ENCODE measurements around the gene BACH1. TPM values are rescaled to one million over a fixed set of nuclear protein-coding genes. Genes with fewer than 3 reads are reported as not detected.

Gene BACH1
- total RNA-seq, 1 experiment from 2014 or later = 48.7 TPM

- H3K27ac Mint-ChIP-seq = peak overlapping the region; percentile 47
- H3K4me1 Mint-ChIP-seq = peaks cover 55% of the 10 kb centered on the region
- H3K4me3 Mint-ChIP-seq = no peak overlapping the region
- no peaks in the 10 kb centered on the region for H3K9me3 Mint-ChIP-seq
- H3K27me3 Mint-ChIP-seq (ENCODE audit: low read depth) = no peaks in the 10 kb centered on the region
- DNase-seq (ENCODE audit: low spot score) (no peak), ATAC-seq (no peak)
- no peak for TF ChIP-seq IRF2 (CRISPR knock-in tag; IDR thresholded peaks at IDR 0.05; ENCODE audit: borderline replicate concordance, low read depth)
- TF ChIP-seq, protein P1, sequence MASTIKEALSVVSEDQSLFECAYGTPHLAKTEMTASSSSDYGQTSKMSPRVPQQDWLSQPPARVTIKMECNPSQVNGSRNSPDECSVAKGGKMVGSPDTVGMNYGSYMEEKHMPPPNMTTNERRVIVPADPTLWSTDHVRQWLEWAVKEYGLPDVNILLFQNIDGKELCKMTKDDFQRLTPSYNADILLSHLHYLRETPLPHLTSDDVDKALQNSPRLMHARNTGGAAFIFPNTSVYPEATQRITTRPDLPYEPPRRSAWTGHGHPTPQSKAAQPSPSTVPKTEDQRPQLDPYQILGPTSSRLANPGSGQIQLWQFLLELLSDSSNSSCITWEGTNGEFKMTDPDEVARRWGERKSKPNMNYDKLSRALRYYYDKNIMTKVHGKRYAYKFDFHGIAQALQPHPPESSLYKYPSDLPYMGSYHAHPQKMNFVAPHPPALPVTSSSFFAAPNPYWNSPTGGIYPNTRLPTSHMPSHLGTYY (CRISPR knock-in tag; IDR thresholded peaks at IDR 0.05) = no peak
- no peak for TF ChIP-seq TP53 (CRISPR knock-in tag; IDR thresholded peaks at IDR 0.05)
- TF ChIP-seq FOXP4 (CRISPR knock-in tag; IDR thresholded peaks at IDR 0.05) = no peak
- TF ChIP-seq MXD4 (CRISPR knock-in tag; IDR thresholded peaks at IDR 0.05; ENCODE audit: borderline replicate concordance) = no peak
- TF ChIP-seq SP1 (CRISPR knock-in tag; conservative IDR thresholded peaks at IDR 0.05) = no peak
- TF ChIP-seq JUN (CRISPR knock-in tag; IDR thresholded peaks at IDR 0.05) = no peak
- TF ChIP-seq ZNF138 (CRISPR knock-in tag; conservative IDR thresholded peaks at IDR 0.05) = no peak
- no peak for TF ChIP-seq GRHL2 (CRISPR knock-in tag; IDR thresholded peaks at IDR 0.05; ENCODE audit: insufficient replicate concordance, severe bottlenecking)
- TF ChIP-seq, protein P2, sequence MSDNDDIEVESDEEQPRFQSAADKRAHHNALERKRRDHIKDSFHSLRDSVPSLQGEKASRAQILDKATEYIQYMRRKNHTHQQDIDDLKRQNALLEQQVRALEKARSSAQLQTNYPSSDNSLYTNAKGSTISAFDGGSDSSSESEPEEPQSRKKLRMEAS (CRISPR knock-in tag; IDR thresholded peaks at IDR 0.05) = no peak
- no peak for TF ChIP-seq GTF2I (CRISPR knock-in tag; conservative IDR thresholded peaks at IDR 0.05)
- TF ChIP-seq PREB (CRISPR knock-in tag; IDR thresholded peaks at IDR 0.05; ENCODE audit: borderline replicate concordance) = no peak
- no peak for TF ChIP-seq MYBL2 (CRISPR knock-in tag; IDR thresholded peaks at IDR 0.05)
- no peak for TF ChIP-seq ZBTB43 (CRISPR knock-in tag; IDR thresholded peaks at IDR 0.05)
- TF ChIP-seq KAT7 (CRISPR knock-in tag; IDR thresholded peaks at IDR 0.05; ENCODE audit: borderline replicate concordance) = no peak
- TF ChIP-seq USF1 (CRISPR knock-in tag; IDR thresholded peaks at IDR 0.05) = no peak
- no peak for TF ChIP-seq ZNF232 (CRISPR knock-in tag; IDR thresholded peaks at IDR 0.05)
- no peak for TF ChIP-seq CTCF (IDR thresholded peaks at IDR 0.05)
- no peak for TF ChIP-seq EMX1 (CRISPR knock-in tag; IDR thresholded peaks at IDR 0.05)
- TF ChIP-seq NR1H2 (CRISPR knock-in tag; IDR thresholded peaks at IDR 0.05) = no peak
- ChIA-PET POLR2A (no interaction called here), CTCF (no interaction called here)
- H3K36me3 Mint-ChIP-seq = no peaks in the 10 kb centered on the region
Measured at GRCh38 chr21:29305561-29305960, 6.8 kb downstream of the BACH1 start.

Data from WTC11 (cell line).